ENCODE measurements around the gene GJC1. TPM values are rescaled to one million over a fixed set of nuclear protein-coding genes. Genes with fewer than 3 reads are reported as not detected.

The GJC1 gene
- total RNA-seq (2022; extraction: Qiagen RNA extraction), result 24.2 to 32.0 TPM (median 27.0 TPM) in 5 replicates

GRCh38 chr17:44829523-44830358 lies at the start of gene GJC1:
TSS of gene GJC1 (minus strand) at chr17:44830287. CDS start at chr17:44805817, 24,470 bp downstream.

GRCh38 chr17:44847586-44847985 lies 17.5 kb upstream of the GJC1 start, which contains the start of gene HIGD1B:
TSS of gene HIGD1B (plus strand) at chr17:44847883. CDS start at chr17:44848153, 270 bp downstream.

GRCh38 chr17:44758414-44759085 lies 71.5 kb downstream of the GJC1 start, which contains the start of gene ADAM11:
TSS of gene ADAM11 (plus strand) at chr17:44758988. CDS start at chr17:44759200, 212 bp downstream.

Other genes starting within 250 kb of the GJC1 start
- gene MEIOC, start 173.8 kb downstream of the GJC1 start, total RNA-seq (2022; extraction: Qiagen RNA extraction), result 1.7 to 3.5 TPM (median 2.2 TPM) in 5 replicates
- 27.0 to 34.3 TPM (median 29.6 TPM) in 5 replicates for gene CCDC43, start 140.5 kb downstream of the GJC1 start, total RNA-seq (2022; extraction: Qiagen RNA extraction)
- 20.0 to 28.4 TPM (median 23.0 TPM) in 5 replicates for gene DBF4B, start 121.6 kb downstream of the GJC1 start, total RNA-seq (2022; extraction: Qiagen RNA extraction)
- 1.5 to 2.3 TPM (median 2.0 TPM) in 5 replicates for gene ADAM11, start 71.3 kb downstream of the GJC1 start, total RNA-seq (2022; extraction: Qiagen RNA extraction)
- gene HIGD1B, start 17.6 kb upstream of the GJC1 start, total RNA-seq (2022; extraction: Qiagen RNA extraction), result not detected in 5 replicates
- 139 to 151 TPM (median 147 TPM) in 5 replicates for gene EFTUD2, start 69.2 kb upstream of the GJC1 start, total RNA-seq (2022; extraction: Qiagen RNA extraction)
- gene GFAP, start 85.2 kb upstream of the GJC1 start, total RNA-seq (2022; extraction: Qiagen RNA extraction), result 0.27 to 1.1 TPM (median 0.67 TPM) in 5 replicates
- 27.3 to 41.2 TPM (median 39.2 TPM) in 5 replicates for gene KIF18B, start 117.5 kb upstream of the GJC1 start, total RNA-seq (2022; extraction: Qiagen RNA extraction)
- 16.2 to 33.3 TPM (median 28.4 TPM) in 5 replicates for gene C1QL1, start 138.0 kb upstream of the GJC1 start, total RNA-seq (2022; extraction: Qiagen RNA extraction)
- 14.5 to 19.0 TPM (median 18.0 TPM) in 5 replicates for gene DCAKD, start 221.3 kb upstream of the GJC1 start, total RNA-seq (2022; extraction: Qiagen RNA extraction)
- 174 to 303 TPM (median 184 TPM) in 5 replicates for gene NMT1, start 231.0 kb upstream of the GJC1 start, total RNA-seq (2022; extraction: Qiagen RNA extraction)

Data from A549 treated with Mapracorat at 1 μM for 4 hours (cell line).